Endothelial cell of hepatic sinusoid (primary cell): Measurements from ENCODE around the gene CNTN1.
"Not testable (repeated sequence)": the region's sequence is repeated elsewhere in the genome, so short reads cannot be mapped to it uniquely, and the experiment has no call there.

Experiments
- in situ Hi-C: cut with HindIII; loops from 2 replicates; pipeline ENCODE4 v1.10.0; 2017; ENCODE audit warnings: low sequenced_read_pairs

Gene CNTN1

GRCh38 chr12:40697566-40698259 lies 5.5 kb downstream of the CNTN1 start:
- in situ Hi-C loops, result no loop called here

DNA sequence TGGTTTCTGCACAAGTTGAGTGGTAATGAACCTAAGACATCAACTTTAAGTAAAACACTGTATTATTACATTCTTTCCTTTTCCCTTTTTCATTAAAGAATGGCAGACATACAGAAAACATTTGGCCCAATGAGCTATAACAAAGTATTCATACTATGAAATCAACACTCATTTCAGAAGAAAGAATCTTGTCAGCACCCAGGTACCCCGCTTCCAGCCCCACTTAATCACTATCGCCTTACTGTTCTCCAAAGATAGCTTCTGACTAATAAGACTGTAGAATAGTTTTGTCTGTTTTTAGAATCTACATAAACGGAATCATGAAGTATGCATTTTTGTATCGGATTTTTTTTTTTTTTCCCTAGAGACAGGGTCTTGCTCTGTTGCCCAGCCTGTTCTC lies 9.5 kb downstream of the CNTN1 start:
- in situ Hi-C loops, result no loop called here

GRCh38 chr12:40711121-40711520 lies 18.9 kb downstream of the CNTN1 start:
- in situ Hi-C loops, result no loop called here

GRCh38 chr12:40714636-40715035 lies 22.4 kb downstream of the CNTN1 start:
- in situ Hi-C loops, result no loop called here

- in situ Hi-C loops, result no loop called here
Observed at GRCh38 chr12:40716037-40716436, 23.8 kb downstream of the CNTN1 start.

- in situ Hi-C loops, result no loop called here
Observed at GRCh38 chr12:40717576-40717975, 25.3 kb downstream of the CNTN1 start.

GRCh38 chr12:40718878-40719372 lies 26.7 kb downstream of the CNTN1 start:
- in situ Hi-C loops, result no loop called here

DNA sequence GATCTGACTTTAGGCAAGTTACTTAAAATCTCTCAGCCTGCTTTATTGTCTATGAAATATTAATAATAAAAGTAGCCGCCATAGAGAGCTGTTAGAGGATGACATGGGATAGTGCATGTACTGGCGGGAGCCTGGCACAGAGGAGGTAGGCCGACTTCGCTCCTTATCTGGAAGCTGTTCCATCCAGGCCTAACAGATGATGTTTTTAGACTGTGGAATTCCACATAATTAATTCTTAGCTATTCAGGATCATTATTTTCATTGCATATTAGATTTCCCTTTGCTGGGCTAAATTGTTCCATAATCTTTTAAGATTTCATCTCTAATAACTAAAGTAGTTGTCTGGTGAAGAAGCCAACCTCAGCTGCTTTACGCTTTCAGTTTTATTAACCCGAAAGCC lies 30.8 kb downstream of the CNTN1 start:
- in situ Hi-C loops, result no loop called here

DNA sequence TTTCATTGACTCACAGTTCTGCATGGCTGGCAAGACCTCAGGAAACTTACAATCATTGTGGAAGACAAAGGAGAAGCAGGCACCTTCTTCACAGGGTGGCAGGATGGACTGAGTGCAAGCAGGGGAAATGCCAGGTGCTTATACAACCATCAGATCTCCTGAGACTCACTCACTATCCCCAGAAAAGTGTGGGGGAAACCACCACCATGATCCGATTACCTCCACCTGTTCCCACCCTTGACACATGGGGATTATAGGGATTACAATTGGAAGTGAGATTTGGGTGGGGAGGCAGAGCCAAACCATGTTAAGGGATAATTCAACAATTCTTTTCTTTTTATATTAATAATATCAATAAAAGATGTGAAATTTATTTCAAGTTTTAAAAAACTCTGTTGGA lies 34.1 kb downstream of the CNTN1 start:
- in situ Hi-C loops, result no loop called here

GRCh38 chr12:40727774-40728483 lies 35.7 kb downstream of the CNTN1 start:
- in situ Hi-C loops, result no loop called here

- in situ Hi-C loops, result no loop called here
Observed at GRCh38 chr12:40730281-40730680, 38.0 kb downstream of the CNTN1 start.

GRCh38 chr12:40733871-40734270 lies 41.6 kb downstream of the CNTN1 start:
- in situ Hi-C loops, result no loop called here

- in situ Hi-C loops, result no loop called here
Observed at GRCh38 chr12:40734276-40734675, 42.0 kb downstream of the CNTN1 start.

- in situ Hi-C loops, result no loop called here
Observed at GRCh38 chr12:40735551-40736230, 43.5 kb downstream of the CNTN1 start.

DNA sequence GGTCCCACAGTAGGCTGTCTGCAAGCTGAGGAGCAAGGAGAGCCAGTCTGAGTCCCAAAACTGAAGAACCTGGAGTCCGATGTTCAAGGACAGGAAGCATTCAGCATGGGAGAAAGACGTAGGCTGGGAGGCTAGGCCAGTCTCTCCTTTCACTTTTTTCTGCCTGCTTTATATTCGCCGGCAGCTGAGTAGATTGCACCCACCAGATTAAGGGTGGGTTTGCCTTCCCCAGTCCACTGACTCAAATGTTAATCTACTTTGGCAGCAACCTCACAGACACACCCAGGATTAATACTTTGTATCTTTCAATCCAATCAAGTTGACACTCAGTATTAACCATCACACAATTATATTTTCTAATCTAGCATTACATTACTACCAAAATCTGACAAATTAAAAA lies 45.2 kb downstream of the CNTN1 start:
- in situ Hi-C loops, result not testable (repeated sequence)

- in situ Hi-C loops, result no loop called here
Observed at GRCh38 chr12:40738856-40739255, 46.6 kb downstream of the CNTN1 start.

DNA sequence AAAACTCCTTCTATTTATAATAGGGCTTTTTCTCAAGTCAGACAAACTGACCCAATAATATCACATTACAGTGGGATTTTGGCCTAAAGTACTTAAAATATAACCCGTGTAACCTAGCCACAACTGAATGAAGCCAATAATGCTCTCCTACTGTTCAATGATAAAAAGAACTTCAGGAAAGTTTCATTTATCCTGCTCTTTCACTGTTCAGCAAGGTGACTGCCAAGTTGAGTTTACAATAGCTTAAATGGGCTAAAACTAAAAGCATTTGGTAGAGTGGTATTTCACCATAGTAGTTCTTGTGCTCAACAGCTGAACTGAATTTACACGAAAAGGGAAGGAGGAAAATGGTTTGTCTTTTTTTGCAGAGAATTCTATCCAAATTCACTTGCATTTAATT lies 49.8 kb downstream of the CNTN1 start:
- in situ Hi-C loops, result no loop called here

DNA sequence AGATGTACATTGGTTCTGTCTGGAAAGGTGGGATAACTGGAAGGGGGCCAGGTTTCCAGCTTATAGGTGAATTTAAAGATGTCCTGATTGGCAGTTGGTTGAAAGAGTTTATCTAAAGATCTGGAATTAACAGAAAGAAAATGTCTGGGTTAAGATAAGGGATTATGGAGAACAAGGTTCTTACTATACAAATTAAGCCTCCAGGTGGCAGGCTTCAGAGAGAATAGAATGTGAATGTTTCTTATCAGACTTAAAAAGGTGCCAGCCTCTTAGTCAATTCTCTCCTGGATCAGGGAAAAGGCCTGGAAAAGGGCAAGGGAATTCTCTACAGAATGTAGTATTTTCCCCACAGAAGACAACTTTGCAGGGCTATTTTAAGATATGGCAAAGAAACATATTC lies 53.1 kb downstream of the CNTN1 start:
- in situ Hi-C loops, result no loop called here

- in situ Hi-C loops, result no loop called here
Observed at GRCh38 chr12:40749863-40750262, 57.6 kb downstream of the CNTN1 start.

DNA sequence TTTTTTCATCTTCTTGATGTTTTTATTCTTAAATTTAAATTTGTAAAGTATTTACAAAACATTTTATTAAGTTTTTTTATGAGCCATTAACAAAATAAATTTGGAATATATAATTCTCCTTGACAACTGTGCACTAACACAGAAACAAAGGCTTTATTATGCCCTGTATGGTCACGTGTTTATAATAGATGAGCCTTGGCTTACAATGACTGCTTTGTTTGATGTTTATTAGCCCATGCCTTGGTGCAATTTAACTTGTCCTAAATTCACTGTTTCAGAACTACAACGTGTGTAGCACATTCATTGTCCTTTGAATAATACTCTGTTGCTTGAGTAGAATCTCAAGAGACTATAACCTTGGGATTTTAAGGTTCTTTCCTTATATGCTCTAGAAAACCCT lies 59.8 kb downstream of the CNTN1 start:
- in situ Hi-C loops, result no loop called here

- in situ Hi-C loops, result no loop called here
Observed at GRCh38 chr12:40760821-40761220, 68.6 kb downstream of the CNTN1 start.

- in situ Hi-C loops, result no loop called here
Observed at GRCh38 chr12:40762072-40762471, 69.8 kb downstream of the CNTN1 start.
